Measurements from ENCODE around the gene EXOG. TPM values are rescaled to one million over a fixed set of nuclear protein-coding genes. Genes with fewer than 3 reads are reported as not detected.
"Not testable (repeated sequence)": the region's sequence is repeated elsewhere in the genome, so short reads cannot be mapped to it uniquely, and the experiment has no call there.

The EXOG gene
- total RNA-seq, 2 experiments from 2014 or later = 11.7 to 13.0 TPM

DNA sequence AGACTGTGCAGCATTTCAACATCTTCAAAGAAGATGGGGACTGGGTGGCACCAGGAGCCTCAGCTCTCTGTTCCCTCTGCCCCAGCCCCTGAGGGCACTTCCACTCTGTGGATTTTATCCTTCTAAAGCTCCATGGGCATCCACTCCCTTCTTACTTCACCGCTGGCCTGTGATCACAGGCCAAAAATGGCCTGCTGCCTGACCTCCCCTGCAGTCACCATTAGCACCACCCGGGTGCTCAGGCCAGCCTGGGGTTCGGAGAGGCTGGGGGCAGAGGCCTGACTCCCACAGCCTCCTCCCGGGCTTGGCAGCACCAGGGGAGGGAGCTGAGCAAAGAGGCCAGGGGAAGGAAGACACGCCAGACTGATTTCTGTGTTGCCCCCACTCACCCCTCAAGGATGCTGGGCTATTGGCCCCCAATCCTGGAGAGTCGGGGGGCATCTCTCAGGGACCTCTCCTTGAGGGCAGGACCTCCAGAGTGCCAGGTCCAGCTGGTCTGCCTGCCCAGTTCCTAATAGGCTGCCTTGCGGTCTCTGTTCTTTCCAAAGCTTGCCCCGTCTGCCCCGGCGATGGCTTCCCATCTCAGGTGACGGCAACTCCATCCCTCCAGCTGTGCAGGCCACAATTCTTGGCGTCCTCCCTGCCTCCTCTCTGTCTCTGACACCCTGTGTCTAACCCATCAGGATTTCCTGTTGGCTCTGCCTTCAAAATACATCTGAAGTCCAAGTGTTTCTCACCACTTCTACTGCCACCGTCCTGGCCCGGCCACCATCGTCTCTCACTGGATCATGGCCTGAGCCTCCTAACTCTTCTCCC lies 67.1 kb downstream of the EXOG start:
- POLR2A ChIA-PET = interaction anchor here (0.5 kb wide), 1 partner anchor 11 kb away, joined by 4 read pairs; no protein-coding TSS in a partner anchor
- Mint-ChIP-seq H3K4me3 (no peak overlapping the region), H3K36me3 (no peaks in the 10 kb centered on the region), H3K9me3 (no peaks in the 10 kb centered on the region), H3K27me3 (no peaks in the 10 kb centered on the region), H3K27ac (no peak overlapping the region), H3K4me1 (ENCODE audit: low read depth) (no peaks in the 10 kb centered on the region)
- DNase-seq = peak; percentile 3
- CTCF ChIA-PET = interaction anchor here (1.4 kb wide), 1 partner anchor 42 kb away, joined by 3 read pairs; no protein-coding TSS in a partner anchor
- intact Hi-C loops (cut with micrococcal nuclease) = no loop called here

DNA sequence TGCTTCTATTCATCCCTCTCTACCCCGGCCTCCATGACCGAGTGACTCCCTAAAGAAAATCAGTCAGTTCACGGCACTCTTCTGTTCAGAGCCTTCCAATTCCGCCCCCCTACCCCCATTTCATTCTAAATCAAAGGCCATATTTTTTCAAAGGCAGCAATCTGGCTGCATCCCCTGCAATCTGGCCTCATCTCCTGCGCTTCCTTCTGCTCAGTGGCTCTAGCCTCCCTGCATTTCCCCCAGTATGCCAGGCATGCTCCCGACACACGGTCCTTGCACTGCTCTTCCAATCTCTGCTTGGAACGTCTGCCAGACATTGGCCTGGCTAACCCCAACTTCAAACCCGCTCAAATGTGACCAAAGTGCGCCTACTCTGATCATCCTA lies 67.7 kb downstream of the EXOG start:
- no peak for DNase-seq
- ChIA-PET POLR2A (interaction anchor here (0.5 kb wide), 1 partner anchor 10 kb away, joined by 4 read pairs; no protein-coding TSS in a partner anchor), CTCF (interaction anchor here (1.4 kb wide), 1 partner anchor 42 kb away, joined by 3 read pairs; no protein-coding TSS in a partner anchor)
- H3K9me3 Mint-ChIP-seq = no peaks in the 10 kb centered on the region
- no peak overlapping the region for H3K4me3 Mint-ChIP-seq
- H3K27me3 Mint-ChIP-seq = no peaks in the 10 kb centered on the region
- H3K36me3 Mint-ChIP-seq = no peaks in the 10 kb centered on the region
- H3K27ac Mint-ChIP-seq = no peak overlapping the region
- intact Hi-C loops (cut with micrococcal nuclease) = no loop called here
- no peaks in the 10 kb centered on the region for H3K4me1 Mint-ChIP-seq (ENCODE audit: low read depth)

GRCh38 chr3:38564631-38565338 lies 68.6 kb downstream of the EXOG start:
- intact Hi-C loops (cut with micrococcal nuclease) = no loop called here
- H3K36me3 Mint-ChIP-seq = no peaks in the 10 kb centered on the region
- DNase-seq = no peak
- no peaks in the 10 kb centered on the region for H3K27me3 Mint-ChIP-seq
- ChIA-PET CTCF (no interaction called here), POLR2A (no interaction called here)
- no peak overlapping the region for H3K27ac Mint-ChIP-seq
- no peak overlapping the region for H3K4me3 Mint-ChIP-seq
- H3K4me1 Mint-ChIP-seq (ENCODE audit: low read depth) = no peaks in the 10 kb centered on the region
- no peaks in the 10 kb centered on the region for H3K9me3 Mint-ChIP-seq

DNA sequence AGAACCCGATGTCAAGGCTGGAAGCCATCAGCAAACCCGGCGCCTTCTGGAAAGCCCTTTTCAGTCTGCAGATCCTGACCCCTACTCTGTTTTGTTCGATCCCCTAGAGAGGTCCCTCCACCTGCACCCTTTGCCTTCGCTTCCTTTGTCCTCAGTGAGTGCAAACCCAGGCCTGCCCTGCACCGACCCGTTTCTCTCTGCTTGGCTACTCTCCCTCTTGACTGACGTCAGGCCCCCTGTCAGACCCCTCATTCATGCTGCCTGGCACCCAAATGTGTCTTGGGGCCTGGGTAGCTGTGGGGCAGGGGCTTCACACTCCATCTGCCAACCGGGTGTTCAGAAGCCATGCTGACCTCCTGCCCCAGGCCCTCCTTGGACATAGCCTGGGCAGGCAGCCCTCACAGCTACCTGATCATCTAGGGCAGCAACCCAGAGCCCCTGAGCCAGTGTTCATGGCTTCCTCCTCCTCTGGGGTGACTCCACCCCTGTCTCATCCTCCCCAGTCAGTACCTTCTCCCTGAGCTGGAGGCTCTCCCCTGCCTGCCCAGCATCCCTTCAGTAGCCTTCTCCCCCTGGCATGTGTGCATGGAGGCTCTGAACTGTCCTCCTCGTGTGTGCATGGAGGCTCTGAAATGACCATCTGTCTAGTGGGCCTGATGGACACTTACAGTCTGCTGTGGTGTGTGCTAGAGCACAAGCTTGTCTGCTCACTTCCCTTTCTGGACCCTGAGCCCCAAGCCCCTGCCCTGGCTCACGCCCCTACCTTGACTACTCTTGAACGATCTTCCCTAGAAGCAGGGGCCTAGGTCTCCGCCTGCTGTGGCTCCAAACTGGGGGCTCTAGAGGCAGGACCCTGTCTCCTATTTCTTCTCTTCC lies 69.4 kb downstream of the EXOG start:
- intact Hi-C loops (cut with micrococcal nuclease) = no loop called here
- H3K36me3 Mint-ChIP-seq = no peaks in the 10 kb centered on the region
- H3K9me3 Mint-ChIP-seq = no peaks in the 10 kb centered on the region
- ChIA-PET CTCF (no interaction called here), POLR2A (no interaction called here)
- H3K27me3 Mint-ChIP-seq = no peaks in the 10 kb centered on the region
- H3K4me3 Mint-ChIP-seq = no peak overlapping the region
- H3K27ac Mint-ChIP-seq = no peak overlapping the region
- peak; percentile 5 for DNase-seq
- no peaks in the 10 kb centered on the region for H3K4me1 Mint-ChIP-seq (ENCODE audit: low read depth)

GRCh38 chr3:38566215-38566528 lies 70.0 kb downstream of the EXOG start:
- H3K27me3 Mint-ChIP-seq = no peaks in the 10 kb centered on the region
- no peak overlapping the region for H3K4me3 Mint-ChIP-seq
- no peak overlapping the region for H3K27ac Mint-ChIP-seq
- peaks cover 3% of the 10 kb centered on the region for H3K9me3 Mint-ChIP-seq
- intact Hi-C loops (cut with micrococcal nuclease) = no loop called here
- peak; percentile 2 for DNase-seq
- ChIA-PET CTCF (no interaction called here), POLR2A (no interaction called here)
- H3K4me1 Mint-ChIP-seq (ENCODE audit: low read depth) = no peaks in the 10 kb centered on the region
- no peaks in the 10 kb centered on the region for H3K36me3 Mint-ChIP-seq

DNA sequence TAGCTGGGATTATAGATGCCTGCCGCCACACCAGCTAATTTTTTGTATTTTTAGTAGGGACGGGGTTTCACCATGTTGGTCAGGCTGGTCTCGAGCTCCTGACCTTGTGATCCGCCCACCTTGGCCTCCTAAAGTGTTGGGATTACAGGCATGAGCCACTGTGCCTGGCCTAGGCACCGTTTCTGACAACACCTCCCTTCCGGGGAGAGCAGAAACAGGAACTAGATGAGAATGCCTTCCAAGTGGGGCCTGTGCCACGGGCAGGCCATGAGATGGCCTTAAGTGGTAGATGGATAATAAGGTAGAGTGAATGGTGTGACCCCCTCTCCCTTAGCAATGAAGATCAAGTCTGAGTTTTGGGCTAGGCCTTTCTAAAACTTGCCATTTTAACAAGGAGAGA lies 70.7 kb downstream of the EXOG start:
- H3K9me3 Mint-ChIP-seq; H3K27ac Mint-ChIP-seq; H3K36me3 Mint-ChIP-seq; H3K4me1 Mint-ChIP-seq (ENCODE audit: low read depth); intact Hi-C loops (cut with micrococcal nuclease); CTCF ChIA-PET; POLR2A ChIA-PET; H3K27me3 Mint-ChIP-seq; H3K4me3 Mint-ChIP-seq: not testable (repeated sequence)
- peak; percentile 1 for DNase-seq

DNA sequence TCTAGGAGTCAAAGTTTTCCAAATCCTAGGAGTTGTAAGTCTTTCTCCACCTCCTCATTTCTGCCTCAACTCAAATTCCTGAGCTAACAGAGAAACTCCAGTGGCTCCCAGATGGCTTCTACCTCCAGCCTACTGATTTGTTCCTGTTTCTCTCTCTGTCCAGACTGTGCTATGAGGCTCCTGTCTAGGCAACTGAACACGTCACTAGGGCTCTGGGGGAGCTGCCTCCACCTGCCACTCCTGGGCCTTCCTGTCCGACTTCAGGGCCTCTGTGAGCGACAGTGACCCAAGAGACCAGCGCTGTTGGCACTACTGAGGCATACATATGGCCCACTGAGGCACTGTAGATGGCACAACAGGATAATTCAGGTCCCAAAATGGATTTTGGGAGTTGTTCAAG lies 71.4 kb downstream of the EXOG start:
- intact Hi-C loops (cut with micrococcal nuclease) = no loop called here
- Mint-ChIP-seq H3K4me1 (ENCODE audit: low read depth) (no peaks in the 10 kb centered on the region), H3K4me3 (no peak overlapping the region), H3K27ac (no peak overlapping the region), H3K27me3 (no peaks in the 10 kb centered on the region), H3K9me3 (peaks cover 3% of the 10 kb centered on the region), H3K36me3 (no peaks in the 10 kb centered on the region)
- ChIA-PET POLR2A (no interaction called here), CTCF (no interaction called here)
- DNase-seq = peak; percentile 1

GRCh38 chr3:38573111-38573510 lies 77.0 kb downstream of the EXOG start:
- POLR2A ChIA-PET = no interaction called here
- Mint-ChIP-seq H3K36me3 (no peaks in the 10 kb centered on the region), H3K27me3 (no peaks in the 10 kb centered on the region), H3K4me3 (no peak overlapping the region), H3K4me1 (ENCODE audit: low read depth) (no peaks in the 10 kb centered on the region), H3K9me3 (peaks cover 3% of the 10 kb centered on the region), H3K27ac (no peak overlapping the region)
- CTCF ChIA-PET = no interaction called here
- intact Hi-C loops (cut with micrococcal nuclease) = no loop called here
- no peak for DNase-seq

- ChIA-PET CTCF (no interaction called here), POLR2A (no interaction called here)
- peak; percentile 3 for DNase-seq
- Mint-ChIP-seq H3K27me3 (no peaks in the 10 kb centered on the region), H3K4me1 (ENCODE audit: low read depth) (no peaks in the 10 kb centered on the region), H3K4me3 (no peak overlapping the region), H3K36me3 (no peaks in the 10 kb centered on the region), H3K27ac (no peak overlapping the region), H3K9me3 (peaks cover 3% of the 10 kb centered on the region)
- intact Hi-C loops (cut with micrococcal nuclease) = no loop called here
These were observed 77.4 kb downstream of the EXOG start for GRCh38 chr3:38573556-38573955.

DNA sequence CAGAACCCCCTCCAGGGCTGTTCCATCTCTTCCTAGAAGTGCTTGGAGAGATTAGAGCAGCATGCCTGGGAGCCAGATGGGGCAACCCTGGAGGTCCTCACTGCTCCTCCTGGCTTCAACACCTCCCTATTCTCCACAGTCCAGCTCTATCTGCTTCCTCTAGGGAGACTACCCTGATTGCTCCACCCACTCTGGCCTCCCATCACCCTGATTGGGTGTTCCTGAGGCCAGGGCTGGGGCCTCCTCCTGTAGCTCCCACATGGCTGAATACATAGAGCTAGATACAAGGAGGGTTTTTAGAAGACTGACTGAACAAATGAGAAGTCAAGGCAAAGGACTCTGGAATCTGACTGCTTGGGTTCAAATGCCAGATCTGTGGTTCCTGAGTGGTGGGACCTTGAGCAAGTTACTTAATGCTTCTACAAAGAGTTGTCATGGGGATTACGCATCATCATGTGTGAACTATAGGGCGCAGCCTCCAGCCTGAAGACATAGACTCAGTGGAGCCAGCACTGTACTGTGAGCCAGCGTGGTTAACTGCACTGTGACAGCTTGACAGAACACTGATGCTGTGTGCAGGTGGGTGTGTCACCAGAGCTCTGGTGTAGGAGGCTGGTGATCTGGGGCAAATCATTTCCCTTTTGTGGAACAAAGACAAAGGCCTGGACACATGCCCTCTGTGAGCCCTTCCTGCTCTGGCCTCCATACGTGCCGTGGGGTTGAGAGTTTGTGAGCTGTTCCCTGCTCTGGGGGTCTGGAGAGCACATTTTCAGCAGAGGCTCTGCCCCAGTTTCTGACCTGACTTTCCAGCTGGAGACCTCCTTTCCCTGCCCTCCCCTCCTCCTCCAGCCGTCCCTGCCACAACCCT lies 78.5 kb downstream of the EXOG start:
- Mint-ChIP-seq H3K9me3 (peaks cover 3% of the 10 kb centered on the region), H3K27me3 (no peaks in the 10 kb centered on the region), H3K27ac (no peak overlapping the region), H3K4me1 (ENCODE audit: low read depth) (no peaks in the 10 kb centered on the region), H3K36me3 (no peaks in the 10 kb centered on the region), H3K4me3 (no peak overlapping the region)
- ChIA-PET CTCF (interaction anchor here (0.8 to 1.5 kb wide), 2 partner anchors 19 to 81 kb away, joined by 3 to 4 read pairs; no protein-coding TSS in a partner anchor), POLR2A (interaction anchor here (0.7 kb wide), 1 partner anchor 11 kb away, joined by 4 read pairs; no protein-coding TSS in a partner anchor)
- DNase-seq = no peak
- intact Hi-C loops (cut with micrococcal nuclease) = no loop called here

GRCh38 chr3:38575279-38575843 lies 79.2 kb downstream of the EXOG start:
- POLR2A ChIA-PET = no interaction called here
- H3K9me3 Mint-ChIP-seq = peaks cover 3% of the 10 kb centered on the region
- DNase-seq = no peak
- no peaks in the 10 kb centered on the region for H3K27me3 Mint-ChIP-seq
- intact Hi-C loops (cut with micrococcal nuclease) = no loop called here
- no peaks in the 10 kb centered on the region for H3K4me1 Mint-ChIP-seq (ENCODE audit: low read depth)
- CTCF ChIA-PET = interaction anchor here (0.8 to 1.5 kb wide), 3 partner anchors 18 to 80 kb away, joined by 3 to 4 read pairs (median 4); no protein-coding TSS in a partner anchor
- no peak overlapping the region for H3K4me3 Mint-ChIP-seq
- H3K27ac Mint-ChIP-seq = no peak overlapping the region
- no peaks in the 10 kb centered on the region for H3K36me3 Mint-ChIP-seq
